SIG-M5 treated with dmso at 0.1 percent for 504 hours (cell line): ENCODE data around the gene SLC5A1.

Source experiments
- DNase-seq: peaks from one replicate; lab custom pipeline; 2025; ENCODE audit not compliant: unreplicated experiment; lab: John Stamatoyannopoulos, UW

Gene SLC5A1

DNA sequence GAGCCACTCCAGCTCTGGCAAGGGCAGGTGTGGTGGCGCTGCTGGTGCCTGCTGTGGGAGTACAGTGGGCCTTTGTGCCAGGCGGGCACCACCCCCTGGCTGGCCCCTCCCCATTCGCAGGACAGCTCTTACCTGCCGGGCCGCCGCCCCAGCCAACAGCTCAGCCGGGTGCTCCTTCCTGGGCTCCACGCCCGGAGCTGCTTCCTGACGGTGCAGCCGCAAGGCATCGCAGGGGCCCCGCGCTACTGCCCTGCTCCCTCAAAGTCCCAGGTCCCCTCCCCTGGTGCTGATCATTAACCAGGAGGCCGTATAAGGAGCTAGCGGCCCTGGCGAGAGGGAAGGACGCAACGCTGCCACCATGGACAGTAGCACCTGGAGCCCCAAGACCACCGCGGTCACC is at the start of gene SLC5A1:
Gene SLC5A1, plus strand, starts transcription at position 338 of the 400 bp plus-strand sequence. Its CDS starts 21 bp downstream, at position 359.
- DNase-seq, result no peak

DNA sequence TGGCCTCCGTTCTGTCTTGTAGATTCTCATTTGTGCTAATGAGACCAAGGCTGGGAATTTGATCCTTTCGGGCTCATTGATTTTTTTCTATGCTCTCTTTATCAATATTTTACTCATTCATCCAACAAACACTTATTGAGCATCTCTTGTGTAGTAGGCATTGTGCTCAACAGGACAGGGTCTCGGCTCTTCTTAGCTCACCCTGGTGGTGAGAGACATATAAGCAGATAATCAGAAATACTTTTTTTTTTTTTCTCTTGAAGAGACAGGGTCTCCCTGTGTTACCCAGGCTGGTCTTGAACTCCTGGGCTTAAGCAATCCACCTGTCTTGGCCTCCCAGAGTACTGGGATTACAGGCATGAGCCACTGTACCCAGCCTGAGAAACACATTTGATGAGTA is 48.0 kb upstream of the SLC5A1 start:
- DNase-seq, result no peak

DNA sequence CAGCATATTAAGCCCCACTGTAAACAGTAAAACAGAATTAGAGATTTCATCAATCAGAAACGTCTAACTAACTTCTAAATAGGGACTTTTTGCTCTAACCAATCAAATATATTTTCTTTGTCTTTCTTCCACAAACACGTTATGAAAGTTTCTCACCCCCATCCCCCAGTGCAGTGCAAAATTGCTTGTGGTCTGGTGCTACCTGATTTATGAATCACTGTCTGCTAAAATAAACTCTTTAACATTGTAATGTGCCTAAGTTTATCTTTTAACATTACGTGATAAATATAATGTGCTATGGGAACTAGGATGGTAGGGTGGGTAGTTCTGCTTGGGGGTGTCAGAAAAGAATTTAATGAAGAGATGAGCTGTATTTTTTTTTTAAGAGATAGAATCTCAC is 47.3 kb upstream of the SLC5A1 start:
- no peak for DNase-seq

DNA sequence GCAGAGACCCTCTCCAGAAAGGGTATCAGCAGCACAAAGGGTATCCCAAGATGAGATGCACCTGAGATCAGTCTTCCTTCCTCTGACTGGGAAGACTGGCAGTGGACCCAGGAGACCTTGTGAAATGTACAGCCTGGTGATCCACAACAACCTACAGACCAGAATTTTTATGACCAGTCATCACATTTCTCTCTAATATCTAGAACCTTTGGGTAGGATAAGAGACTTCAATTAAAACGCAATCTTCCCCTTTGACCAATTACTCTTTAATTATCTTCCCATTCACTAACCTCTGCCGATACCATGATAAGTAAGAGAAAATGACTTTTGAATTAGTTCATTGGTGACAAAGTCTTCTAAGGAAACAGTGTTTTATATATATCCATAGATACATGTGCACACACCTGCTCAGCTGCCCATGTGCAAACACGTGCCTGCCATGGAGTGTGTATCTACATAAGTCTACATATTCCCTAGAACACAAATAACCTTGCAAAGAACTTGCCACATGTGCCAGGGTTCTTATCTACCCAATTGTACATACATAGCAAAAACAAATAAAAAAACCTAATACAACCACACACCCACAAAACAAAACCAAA is 44.2 kb upstream of the SLC5A1 start:
- DNase-seq, result no peak

DNA sequence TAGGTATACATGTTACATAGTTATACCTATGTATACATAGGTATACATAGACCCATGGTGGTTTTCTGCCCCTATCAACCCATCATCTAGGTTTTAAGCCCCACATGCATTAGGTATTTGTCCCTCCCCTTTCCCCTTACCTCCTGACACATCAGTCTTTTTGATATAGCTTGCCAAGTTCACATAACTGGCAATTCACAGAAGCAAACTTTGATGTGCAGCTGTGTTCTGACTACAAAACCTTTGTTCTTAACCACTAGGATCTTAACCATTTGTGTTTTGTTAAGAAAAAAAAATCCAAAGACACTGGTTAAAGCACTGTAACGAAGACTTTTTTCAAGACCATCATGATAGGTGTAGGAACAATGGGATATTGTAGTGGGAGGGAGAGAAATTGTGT is 42.9 kb upstream of the SLC5A1 start:
- DNase-seq, result no peak

DNA sequence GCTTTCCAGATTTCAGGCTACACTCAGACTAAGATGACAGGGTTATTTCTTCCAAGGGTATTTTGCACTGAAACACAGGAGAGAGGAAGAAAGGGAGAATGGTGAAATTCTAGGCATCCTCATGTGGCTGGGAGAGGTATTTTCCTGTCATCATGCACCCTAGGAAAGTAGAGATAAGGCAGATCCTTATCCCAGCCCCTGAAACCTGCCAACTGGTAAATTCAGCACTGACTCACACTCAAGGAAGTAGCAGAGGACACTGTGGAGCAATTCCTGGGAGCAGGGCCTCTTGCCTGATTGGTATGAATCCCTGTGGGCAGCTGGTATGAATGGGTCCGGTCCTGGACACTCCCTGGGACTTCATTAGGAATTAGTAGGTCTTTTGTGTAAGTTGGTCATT is 37.6 kb upstream of the SLC5A1 start:
- no peak for DNase-seq

DNA sequence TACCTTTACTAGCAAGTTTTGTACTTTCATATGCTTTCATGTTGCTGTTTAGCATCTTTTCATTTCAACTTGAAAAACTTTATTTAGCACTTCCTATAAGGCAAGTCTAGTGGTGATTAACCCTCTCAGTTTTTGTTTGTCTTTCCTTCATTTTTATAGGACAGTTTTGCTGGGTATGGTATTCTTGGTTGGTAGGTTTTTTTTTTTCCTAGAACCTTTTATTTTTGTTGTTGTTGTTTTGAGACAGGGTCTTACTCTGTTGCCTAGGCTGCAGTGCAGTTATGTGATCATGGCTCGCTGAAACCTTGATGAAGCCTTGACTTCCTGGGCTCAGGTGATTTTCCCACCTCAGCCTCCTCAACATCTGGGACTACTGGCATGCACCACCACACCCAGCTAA is 29.9 kb upstream of the SLC5A1 start:
- no peak for DNase-seq

DNA sequence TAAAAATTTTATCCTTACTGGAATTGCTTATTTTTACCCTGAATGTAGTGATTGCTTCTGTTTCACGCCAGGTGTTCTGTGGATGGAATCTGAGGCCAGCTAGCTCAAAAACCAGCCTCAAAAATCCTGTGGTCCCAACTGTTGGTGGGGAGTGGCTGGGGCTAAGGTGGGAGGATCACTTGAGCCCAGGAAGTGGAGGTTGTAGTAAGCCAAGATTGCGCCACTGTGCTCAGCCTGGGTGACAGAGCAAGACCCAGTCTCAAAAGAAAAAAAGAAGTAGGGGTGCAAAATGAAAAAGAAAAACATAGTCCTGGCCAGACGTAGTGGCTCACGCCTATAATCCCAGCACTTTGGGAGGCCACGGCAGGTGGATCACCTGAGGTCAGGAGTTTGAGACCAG is 27.0 kb upstream of the SLC5A1 start:
- DNase-seq, result peak; percentile 19

DNA sequence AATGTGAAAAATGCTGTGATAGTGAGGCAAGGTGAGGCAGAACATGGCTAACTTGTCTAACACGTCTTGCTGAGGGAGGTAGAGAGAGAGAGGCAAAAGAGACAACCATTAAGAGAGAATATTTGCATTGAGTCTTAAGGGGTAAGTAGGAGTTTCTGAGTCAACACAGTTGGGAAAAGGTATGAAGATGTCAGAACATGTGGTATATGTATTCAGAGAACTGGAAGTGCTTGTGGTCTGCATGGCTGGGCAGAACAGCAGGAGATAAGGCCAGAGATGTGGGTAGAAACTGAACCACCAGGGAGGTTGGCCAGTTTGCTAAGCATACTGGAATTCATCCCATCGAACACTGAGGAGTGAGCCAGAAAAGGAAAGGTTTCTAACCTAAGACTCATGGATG is 25.0 kb upstream of the SLC5A1 start:
- DNase-seq, result no peak

DNA sequence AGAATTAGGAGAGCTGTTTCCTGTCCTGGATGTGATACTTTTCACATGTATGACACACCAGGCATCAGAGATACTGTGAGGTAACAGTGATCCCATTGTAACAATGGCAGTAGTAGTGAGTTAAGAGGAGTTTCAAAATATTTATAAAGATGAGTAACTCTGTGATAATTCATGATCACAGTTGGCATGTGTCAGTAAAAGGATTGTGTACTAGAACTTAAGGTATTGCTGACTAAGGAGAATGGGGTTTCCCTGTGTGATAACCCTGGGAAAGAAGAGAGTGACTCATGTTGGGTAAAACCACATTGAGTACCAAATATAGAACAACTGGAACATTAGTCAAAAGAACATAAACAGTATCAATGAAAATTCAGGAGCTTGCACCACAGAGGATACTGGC is 22.9 kb upstream of the SLC5A1 start:
- peak; percentile 10 for DNase-seq

DNA sequence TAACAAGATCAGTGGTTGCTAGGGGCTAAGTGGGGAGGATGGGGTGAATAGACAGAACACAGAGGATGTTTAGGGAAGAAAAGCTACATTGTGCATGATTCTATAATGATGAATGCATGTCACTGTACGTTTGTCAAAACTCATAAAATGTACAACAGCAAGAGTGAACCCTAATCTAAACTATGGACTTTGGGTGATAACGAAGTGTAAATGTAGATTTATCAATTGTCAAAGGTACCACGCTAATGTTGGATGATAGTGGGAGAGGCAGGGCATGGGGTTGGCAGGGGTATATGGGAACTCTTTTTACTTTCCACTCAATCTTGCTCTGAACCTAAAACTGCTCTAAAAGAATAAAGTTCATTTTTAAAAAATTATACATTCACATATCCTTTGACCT is 21.3 kb upstream of the SLC5A1 start:
- no peak for DNase-seq

DNA sequence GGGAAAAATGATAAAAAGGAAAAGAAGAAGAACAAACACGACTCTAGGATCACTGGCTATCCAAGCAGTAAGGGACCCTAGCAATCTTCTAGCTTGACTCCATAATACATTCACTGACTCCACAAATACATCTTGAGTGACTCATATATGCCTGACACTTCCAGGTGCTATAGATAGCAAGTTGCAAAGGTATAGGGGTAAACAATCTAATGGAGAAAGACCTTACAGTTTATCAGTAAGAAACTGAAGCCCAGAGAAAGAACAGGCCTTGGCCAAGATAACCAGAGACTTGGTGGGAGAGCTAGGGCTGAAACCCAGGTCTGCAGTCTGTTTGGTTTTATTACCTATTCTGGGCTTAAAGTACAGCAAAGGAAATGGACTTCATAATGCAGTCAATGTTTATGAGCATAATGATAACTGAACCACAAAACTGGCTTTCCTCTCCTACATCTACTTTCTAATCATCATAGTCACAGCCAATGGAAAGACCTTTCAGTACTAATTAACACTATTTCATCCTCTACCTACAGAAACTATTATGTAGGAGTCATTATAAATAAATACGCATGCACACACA is 19.7 kb upstream of the SLC5A1 start:
- no peak for DNase-seq

DNA sequence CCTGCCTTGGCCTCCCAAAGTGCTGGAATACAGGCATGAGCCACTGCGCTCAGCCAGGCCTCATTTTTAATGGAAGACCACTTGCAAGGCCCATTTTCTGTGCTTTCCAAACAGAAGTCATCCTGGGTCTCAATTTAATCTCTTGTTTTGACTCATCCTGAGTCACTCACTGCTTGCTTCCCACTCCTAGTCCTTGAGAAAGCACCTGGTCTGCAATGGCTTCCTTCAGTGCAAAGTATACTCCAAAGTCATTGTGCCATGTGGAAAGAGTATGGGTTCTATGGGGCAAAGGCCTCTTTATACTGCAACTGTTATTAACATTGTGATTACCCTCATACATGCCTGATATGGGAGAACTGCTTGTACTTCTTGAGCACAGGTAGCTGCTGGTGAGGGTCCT is 18.3 kb upstream of the SLC5A1 start:
- no peak for DNase-seq

DNA sequence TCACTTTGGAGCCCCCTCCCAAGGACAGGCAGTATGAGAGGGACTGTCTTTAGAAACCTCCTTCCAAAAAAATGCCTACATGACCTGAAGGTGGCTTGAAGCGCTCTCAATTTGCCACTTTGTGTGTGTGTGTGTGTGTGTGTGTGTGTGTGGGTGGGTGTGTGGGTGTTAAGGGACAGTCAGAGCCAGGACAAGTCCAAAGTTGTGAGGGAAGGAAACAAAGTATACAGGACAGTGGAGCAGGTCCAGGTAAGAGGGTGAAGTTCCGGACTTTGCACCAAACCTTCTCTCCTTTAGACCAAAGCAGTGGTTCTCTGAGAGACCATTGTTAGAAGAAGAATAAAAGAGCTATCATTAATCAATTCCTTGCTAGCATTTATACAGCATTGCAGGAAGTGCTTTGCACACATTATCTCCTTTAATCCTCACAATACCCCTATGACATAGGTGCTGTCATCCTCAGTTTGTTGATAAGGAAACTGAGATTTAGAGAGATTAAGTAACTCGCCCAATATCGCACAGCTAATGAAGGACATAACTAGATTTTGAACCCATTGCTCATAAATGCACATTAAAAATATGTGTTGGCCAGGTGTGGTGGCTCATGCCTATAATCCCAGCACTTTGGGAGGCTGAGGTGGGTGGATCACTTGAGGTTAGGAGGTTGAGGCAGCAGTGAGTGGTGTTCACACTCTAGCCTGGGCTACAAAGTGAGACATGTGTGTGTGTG is 12.4 kb upstream of the SLC5A1 start:
- DNase-seq, result no peak

DNA sequence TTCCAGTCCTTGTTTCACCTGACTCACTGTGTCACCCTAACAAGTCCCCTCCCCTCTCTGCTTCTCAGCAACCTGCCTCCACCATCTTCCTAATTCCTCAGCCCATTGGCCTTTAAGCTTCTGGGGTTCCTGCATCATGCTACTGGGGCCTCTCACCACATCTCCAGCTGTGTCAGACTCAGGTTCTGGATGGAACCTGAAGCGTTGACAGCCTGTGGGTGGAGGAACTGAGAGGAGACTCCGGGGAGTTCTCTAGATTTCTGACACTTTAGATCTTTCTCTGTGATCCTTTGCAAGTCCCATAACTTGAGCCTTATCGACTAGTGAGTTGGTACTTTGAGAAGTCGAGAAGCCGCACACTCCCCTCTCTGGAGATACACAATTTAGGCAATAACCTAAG is 11.6 kb upstream of the SLC5A1 start:
- DNase-seq, result no peak

DNA sequence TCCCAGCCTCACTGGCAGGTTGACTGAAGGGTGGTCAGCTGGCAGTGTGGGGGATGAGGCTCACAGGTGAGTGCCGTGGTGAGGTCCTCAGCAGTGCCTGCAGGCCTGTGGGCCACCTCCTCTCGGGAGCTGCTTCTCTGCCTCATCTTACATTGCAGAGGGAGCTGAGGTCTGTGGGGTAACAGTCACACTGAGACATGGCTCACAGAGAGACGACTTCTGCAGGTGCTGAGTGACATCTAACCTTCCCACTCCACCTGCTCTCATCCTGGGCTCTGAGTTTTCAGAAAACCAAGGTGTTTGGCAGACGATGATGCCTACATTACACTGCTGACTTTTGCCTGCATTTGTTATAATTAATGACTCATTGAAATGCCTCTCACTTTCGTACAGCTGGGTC is 8.8 kb upstream of the SLC5A1 start:
- no peak for DNase-seq

DNA sequence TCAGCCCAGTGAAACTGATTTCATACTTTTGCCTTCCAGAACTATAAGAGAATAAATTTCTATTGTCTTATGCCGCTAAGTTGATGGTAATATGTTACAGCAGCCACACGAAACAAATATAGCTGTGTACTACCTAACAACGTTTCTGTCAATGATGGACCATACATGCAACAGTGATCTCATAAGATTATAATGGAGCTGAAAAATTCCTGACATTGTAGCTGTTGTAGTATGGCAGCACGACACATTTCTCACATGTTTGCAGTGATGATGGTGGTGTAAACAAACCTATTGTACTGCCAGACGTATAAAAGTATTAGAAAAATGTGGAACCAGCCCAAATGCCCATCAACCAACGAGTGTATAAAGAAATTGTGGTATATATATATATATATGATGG is 5.8 kb upstream of the SLC5A1 start:
- DNase-seq, result no peak

DNA sequence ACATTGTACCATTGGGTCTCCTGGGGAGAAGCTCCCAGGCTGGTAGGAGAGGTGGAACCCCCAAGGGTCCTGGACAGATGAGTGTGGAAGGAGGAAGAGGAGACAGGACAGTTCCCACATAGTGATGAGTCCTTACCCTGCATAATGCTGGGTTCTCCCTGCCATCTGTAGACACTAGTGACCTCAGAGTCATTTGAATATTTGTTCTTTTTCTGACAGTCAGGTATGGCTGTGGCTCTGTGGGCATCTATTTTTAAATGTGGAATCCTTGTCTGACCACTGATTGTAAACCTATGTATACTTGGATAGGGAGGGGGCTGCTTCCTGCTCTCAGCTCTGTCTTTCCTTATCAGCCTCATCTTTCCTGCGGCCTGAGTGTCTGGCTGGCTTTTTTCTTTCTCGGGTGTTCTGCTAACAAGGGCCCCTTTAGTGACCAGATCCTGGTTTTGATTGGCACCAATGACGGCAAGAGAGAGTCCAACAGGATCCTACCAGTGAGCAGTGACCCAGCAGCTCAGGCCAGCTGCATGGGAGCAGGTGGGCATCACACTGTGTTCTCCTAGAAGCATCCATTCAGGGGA is 2.6 kb upstream of the SLC5A1 start:
- no peak for DNase-seq

DNA sequence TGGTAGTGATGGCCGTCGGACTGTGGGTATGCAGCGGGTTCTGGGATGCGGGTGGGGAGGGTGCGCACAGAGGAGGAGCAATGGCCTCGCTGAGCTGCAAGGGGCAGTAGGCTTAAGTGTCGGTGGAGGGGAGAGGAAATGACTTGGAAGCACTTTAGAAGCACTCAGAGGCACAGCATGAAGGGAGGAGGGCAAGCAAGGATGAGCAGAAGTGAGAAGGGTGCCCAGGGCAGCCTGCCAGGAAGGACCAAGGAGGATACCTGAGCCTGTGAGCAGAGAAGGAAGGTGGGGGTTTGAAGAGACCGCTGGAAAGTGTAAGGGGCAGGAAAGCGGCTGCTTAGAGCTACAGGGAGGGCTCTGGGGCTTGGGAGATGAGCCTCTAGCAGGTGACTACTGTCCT is 330 bp downstream of the SLC5A1 start:
- no peak for DNase-seq

DNA sequence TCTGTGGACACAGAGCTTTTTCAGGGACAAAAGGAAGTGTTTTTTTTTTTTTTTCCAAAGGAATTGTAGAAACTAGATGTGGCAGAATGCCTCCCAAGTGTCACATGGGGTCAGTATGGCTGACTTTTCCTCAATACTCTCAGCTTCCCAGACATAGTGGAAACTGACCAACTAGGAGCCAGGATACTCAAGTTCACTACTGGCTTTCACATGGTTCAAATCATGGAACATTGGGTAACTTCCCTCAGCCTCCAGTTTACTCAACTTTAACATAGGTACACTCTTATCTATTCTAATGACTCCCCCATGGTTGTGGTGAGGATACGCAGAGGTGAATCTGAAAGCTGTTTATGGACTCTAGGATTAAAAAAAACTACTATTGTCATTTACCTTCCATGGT is 1.4 kb downstream of the SLC5A1 start:
- DNase-seq, result no peak

DNA sequence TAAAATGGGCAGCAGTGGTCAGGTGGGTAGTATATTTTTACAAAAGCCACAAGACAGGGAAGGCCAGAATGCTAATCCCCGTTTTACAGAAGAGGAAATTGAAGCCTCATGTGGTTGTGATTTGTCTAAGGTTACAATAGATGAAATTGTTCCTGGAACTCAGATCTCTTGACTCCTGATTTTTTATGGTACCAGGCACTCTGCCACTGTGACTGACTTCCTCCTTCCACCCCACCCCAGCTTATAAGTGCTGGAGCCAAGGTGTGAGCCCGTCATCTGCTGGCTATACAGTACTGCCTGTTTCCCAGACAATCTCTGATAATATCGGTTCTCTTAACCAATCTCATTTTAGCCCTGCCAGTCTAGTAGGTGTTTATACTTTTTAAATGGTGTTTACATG is 1.9 kb downstream of the SLC5A1 start:
- no peak for DNase-seq

DNA sequence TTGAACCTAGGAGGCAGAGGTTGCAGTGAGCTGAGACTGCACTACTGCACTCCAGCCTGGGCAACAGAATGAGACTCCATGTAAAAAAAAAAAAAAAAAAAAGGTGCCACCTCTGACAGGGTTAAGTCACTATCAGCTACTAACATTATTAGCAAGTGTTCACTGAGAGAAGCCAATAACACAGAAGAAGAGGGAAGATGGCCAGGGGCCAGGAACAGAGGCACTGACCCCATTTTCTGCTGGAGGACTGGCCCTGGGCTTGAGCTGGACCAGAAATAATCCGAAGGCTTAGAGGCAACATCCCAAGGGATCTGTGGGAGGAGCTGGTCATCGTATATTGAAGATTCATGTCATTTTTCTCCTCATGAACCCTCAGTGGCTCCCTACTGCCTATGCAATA is 5.0 kb downstream of the SLC5A1 start:
- no peak for DNase-seq
